Activated naive CD4-positive, alpha-beta T cell treated with anti-CD3 and anti-CD28 coated beads, Interleukin-2, amount 10 ng/mL, durations not matched to agents 7 days and 5 days (primary cell): ENCODE measurements around the gene ADGRV1.

Source experiments
- CTCF ChIA-PET: fragments of 350-600 bp; sonication (Branson Sonifier 250); formaldehyde crosslinking; loops from one replicate; lab custom pipeline; 2021; ENCODE audit warnings: antibody characterized with exemption; lab: Charles Lee
- DNase-seq: peaks from one replicate; pipeline ENCODE4 v3.0.0-alpha.2; 2020
- H3K27ac Mint-ChIP-seq: one replicate; pipeline ENCODE4 v1.8.0; 2021; ENCODE audit warnings: mild to moderate bottlenecking, moderate library complexity, mixed read lengths
- H3K27me3 Mint-ChIP-seq: one replicate; pipeline ENCODE4 v1.8.0; 2021; ENCODE audit warnings: mild to moderate bottlenecking, mixed read lengths
- H3K36me3 Mint-ChIP-seq: one replicate; pipeline ENCODE4 v1.8.0; 2021; ENCODE audit warnings: mixed read lengths
- H3K4me1 Mint-ChIP-seq: one replicate; pipeline ENCODE4 v1.8.0; 2021; ENCODE audit warnings: mixed read lengths
- H3K4me3 Mint-ChIP-seq: one replicate; pipeline ENCODE4 v1.8.0; 2021; ENCODE audit warnings: mild to moderate bottlenecking, moderate library complexity, mixed read lengths
- H3K9me3 Mint-ChIP-seq: one replicate; pipeline ENCODE4 v1.8.0; 2021; ENCODE audit warnings: mixed read lengths

Gene ADGRV1

GRCh38 chr5:90939211-90939610 is 380.6 kb downstream of the ADGRV1 start:
- Mint-ChIP-seq H3K9me3 (no peaks in the 10 kb centered on the region), H3K36me3 (no peaks in the 10 kb centered on the region), H3K4me1 (peaks cover 3% of the 10 kb centered on the region), H3K27me3 (no peaks in the 10 kb centered on the region), H3K4me3 (no peak overlapping the region), H3K27ac (no peak overlapping the region)
- DNase-seq = no peak
- CTCF ChIA-PET = no interaction called here

- CTCF ChIA-PET = interaction anchor here (1.1 kb wide), 1 partner anchor 444 kb away, joined by 5 read pairs; no protein-coding TSS in a partner anchor
- peak; percentile 45 for DNase-seq
These were observed 381.8 kb downstream of the ADGRV1 start for GRCh38 chr5:90940227-90940995.

GRCh38 chr5:90941002-90941720 is 382.6 kb downstream of the ADGRV1 start:
- H3K36me3 Mint-ChIP-seq = no peaks in the 10 kb centered on the region
- no peak overlapping the region for H3K27ac Mint-ChIP-seq
- no peak overlapping the region for H3K4me3 Mint-ChIP-seq
- H3K4me1 Mint-ChIP-seq = peaks cover 3% of the 10 kb centered on the region
- no peaks in the 10 kb centered on the region for H3K9me3 Mint-ChIP-seq
- CTCF ChIA-PET = interaction anchor here (1.1 kb wide), 1 partner anchor 444 kb away, joined by 5 read pairs; no protein-coding TSS in a partner anchor
- no peaks in the 10 kb centered on the region for H3K27me3 Mint-ChIP-seq
- DNase-seq = no peak

More at GRCh38 chr5:90940227-90940995, 381.8 kb downstream of the ADGRV1 start:
- H3K9me3 Mint-ChIP-seq = no peaks in the 10 kb centered on the region
- no peaks in the 10 kb centered on the region for H3K27me3 Mint-ChIP-seq
- H3K36me3 Mint-ChIP-seq = no peaks in the 10 kb centered on the region
- no peak overlapping the region for H3K27ac Mint-ChIP-seq
- H3K4me1 Mint-ChIP-seq = peaks cover 3% of the 10 kb centered on the region
- H3K4me3 Mint-ChIP-seq = no peak overlapping the region

- CTCF ChIA-PET = no interaction called here
- Mint-ChIP-seq H3K9me3 (no peaks in the 10 kb centered on the region), H3K4me1 (peaks cover 3% of the 10 kb centered on the region), H3K4me3 (no peak overlapping the region), H3K36me3 (no peaks in the 10 kb centered on the region), H3K27me3 (no peaks in the 10 kb centered on the region), H3K27ac (no peak overlapping the region)
- no peak for DNase-seq
These were observed 385.5 kb downstream of the ADGRV1 start for GRCh38 chr5:90944116-90944515.

- Mint-ChIP-seq H3K27ac (no peak overlapping the region), H3K36me3 (no peaks in the 10 kb centered on the region), H3K4me1 (no peaks in the 10 kb centered on the region), H3K4me3 (no peak overlapping the region), H3K9me3 (no peaks in the 10 kb centered on the region), H3K27me3 (no peaks in the 10 kb centered on the region)
- DNase-seq = no peak
- CTCF ChIA-PET = no interaction called here
These were observed 389.1 kb downstream of the ADGRV1 start for GRCh38 chr5:90947667-90948066.

GRCh38 chr5:90948969-90949368 is 390.4 kb downstream of the ADGRV1 start:
- no peak for DNase-seq
- H3K36me3 Mint-ChIP-seq = no peaks in the 10 kb centered on the region
- CTCF ChIA-PET = no interaction called here
- no peak overlapping the region for H3K27ac Mint-ChIP-seq
- H3K4me1 Mint-ChIP-seq = no peaks in the 10 kb centered on the region
- H3K27me3 Mint-ChIP-seq = no peaks in the 10 kb centered on the region
- no peak overlapping the region for H3K4me3 Mint-ChIP-seq
- H3K9me3 Mint-ChIP-seq = no peaks in the 10 kb centered on the region

GRCh38 chr5:90949469-90950358 is 391.1 kb downstream of the ADGRV1 start:
- H3K4me1 Mint-ChIP-seq = no peaks in the 10 kb centered on the region
- no peak overlapping the region for H3K4me3 Mint-ChIP-seq
- no peaks in the 10 kb centered on the region for H3K9me3 Mint-ChIP-seq
- CTCF ChIA-PET = no interaction called here
- H3K36me3 Mint-ChIP-seq = no peaks in the 10 kb centered on the region
- no peaks in the 10 kb centered on the region for H3K27me3 Mint-ChIP-seq
- H3K27ac Mint-ChIP-seq = no peak overlapping the region
- DNase-seq = no peak

GRCh38 chr5:90955001-90955635 is 396.5 kb downstream of the ADGRV1 start:
- CTCF ChIA-PET = no interaction called here
- Mint-ChIP-seq H3K27ac (no peak overlapping the region), H3K4me3 (no peak overlapping the region), H3K27me3 (no peaks in the 10 kb centered on the region), H3K36me3 (no peaks in the 10 kb centered on the region), H3K4me1 (no peaks in the 10 kb centered on the region), H3K9me3 (no peaks in the 10 kb centered on the region)
- DNase-seq = no peak

- Mint-ChIP-seq H3K4me3 (no peak overlapping the region), H3K36me3 (no peaks in the 10 kb centered on the region), H3K27ac (no peak overlapping the region), H3K9me3 (no peaks in the 10 kb centered on the region), H3K27me3 (no peaks in the 10 kb centered on the region), H3K4me1 (no peaks in the 10 kb centered on the region)
- CTCF ChIA-PET = no interaction called here
- no peak for DNase-seq
These were observed 398.0 kb downstream of the ADGRV1 start for GRCh38 chr5:90956511-90957097.

- H3K27me3 Mint-ChIP-seq = no peaks in the 10 kb centered on the region
- no peak for DNase-seq
- no peaks in the 10 kb centered on the region for H3K9me3 Mint-ChIP-seq
- H3K27ac Mint-ChIP-seq = no peak overlapping the region
- no peaks in the 10 kb centered on the region for H3K36me3 Mint-ChIP-seq
- CTCF ChIA-PET = no interaction called here
- H3K4me3 Mint-ChIP-seq = no peak overlapping the region
- no peaks in the 10 kb centered on the region for H3K4me1 Mint-ChIP-seq
These were observed 399.3 kb downstream of the ADGRV1 start for GRCh38 chr5:90957906-90958305.

GRCh38 chr5:90959262-90959661 is 400.7 kb downstream of the ADGRV1 start:
- CTCF ChIA-PET = interaction anchor here (1.1 kb wide), 1 partner anchor 27 kb away, joined by 3 read pairs; no protein-coding TSS in a partner anchor
- H3K9me3 Mint-ChIP-seq = no peaks in the 10 kb centered on the region
- H3K36me3 Mint-ChIP-seq = no peaks in the 10 kb centered on the region
- H3K27ac Mint-ChIP-seq = no peak overlapping the region
- H3K4me3 Mint-ChIP-seq = no peak overlapping the region
- H3K27me3 Mint-ChIP-seq = no peaks in the 10 kb centered on the region
- H3K4me1 Mint-ChIP-seq = no peaks in the 10 kb centered on the region
- DNase-seq = no peak

- CTCF ChIA-PET = no interaction called here
- H3K4me3 Mint-ChIP-seq = no peak overlapping the region
- no peak for DNase-seq
- H3K9me3 Mint-ChIP-seq = no peaks in the 10 kb centered on the region
- H3K36me3 Mint-ChIP-seq = no peaks in the 10 kb centered on the region
- no peak overlapping the region for H3K27ac Mint-ChIP-seq
- H3K27me3 Mint-ChIP-seq = peaks cover 3% of the 10 kb centered on the region
- H3K4me1 Mint-ChIP-seq = no peaks in the 10 kb centered on the region
These were observed 403.9 kb downstream of the ADGRV1 start for GRCh38 chr5:90962481-90962880.

- Mint-ChIP-seq H3K9me3 (no peaks in the 10 kb centered on the region), H3K27ac (no peak overlapping the region), H3K4me1 (no peaks in the 10 kb centered on the region), H3K36me3 (no peaks in the 10 kb centered on the region), H3K27me3 (peaks cover 9% of the 10 kb centered on the region), H3K4me3 (no peak overlapping the region)
- DNase-seq = no peak
- CTCF ChIA-PET = no interaction called here
These were observed 406.6 kb downstream of the ADGRV1 start for GRCh38 chr5:90965110-90965685.
